HG03097 (cell line): Measurements from ENCODE around the gene PFDN1.
"Not testable (repeated sequence)": the region's sequence is repeated elsewhere in the genome, so short reads cannot be mapped to it uniquely, and the experiment has no call there.

Experiments
- ATAC-seq: cut with Tn5 transposase; IDR thresholded peaks from one replicate; pipeline ENCODE4 v1.9.1; 2021; ENCODE audit not compliant: unreplicated experiment, low FRiP score

PFDN1 gene, protein sequence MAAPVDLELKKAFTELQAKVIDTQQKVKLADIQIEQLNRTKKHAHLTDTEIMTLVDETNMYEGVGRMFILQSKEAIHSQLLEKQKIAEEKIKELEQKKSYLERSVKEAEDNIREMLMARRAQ

DNA sequence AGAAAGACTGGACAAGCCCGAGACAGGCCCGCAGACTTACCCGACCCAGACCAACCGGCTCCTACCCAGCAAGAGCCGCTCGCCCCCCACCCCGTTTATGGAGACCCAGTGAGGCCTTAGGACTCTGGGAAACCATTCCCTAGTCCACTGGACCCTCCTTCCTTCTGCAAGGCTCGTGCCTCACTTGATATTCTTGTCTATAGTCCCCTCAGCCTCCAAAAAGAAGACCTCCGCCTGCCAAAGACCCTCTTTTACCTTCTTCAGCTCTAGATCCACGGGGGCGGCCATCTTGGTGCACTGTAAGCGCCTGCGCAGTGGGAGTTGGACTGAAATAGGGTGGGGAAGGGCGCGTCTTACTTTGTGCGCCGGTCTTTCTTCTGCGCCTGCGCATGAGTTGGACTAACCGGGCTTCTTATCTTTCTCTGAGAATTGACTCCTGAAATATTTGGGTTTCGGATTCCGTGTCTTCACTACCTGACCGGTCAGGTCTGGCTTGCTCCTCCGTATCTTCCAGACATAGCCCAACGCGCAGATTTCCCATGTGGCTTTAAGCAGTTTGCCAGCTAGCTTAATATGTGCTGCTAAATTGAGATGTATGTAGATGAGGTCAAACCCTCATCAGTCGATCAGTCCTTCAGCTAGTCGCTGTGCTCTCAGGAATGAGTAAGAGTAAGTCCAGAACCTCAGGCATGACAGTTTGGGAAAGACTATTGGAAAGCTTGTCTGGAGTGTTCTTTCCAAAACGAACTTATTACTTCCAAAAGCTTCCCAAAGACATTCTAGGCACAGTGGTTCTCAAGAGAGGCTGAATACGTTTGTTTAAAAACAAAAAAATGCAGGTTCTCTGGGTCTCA lies at the start of gene PFDN1:
PFDN1 (minus strand) TSS at position 316 of the 854 bp plus-strand sequence; CDS start at position 288, 28 bp downstream.
- ATAC-seq, result peak; percentile 82

DNA sequence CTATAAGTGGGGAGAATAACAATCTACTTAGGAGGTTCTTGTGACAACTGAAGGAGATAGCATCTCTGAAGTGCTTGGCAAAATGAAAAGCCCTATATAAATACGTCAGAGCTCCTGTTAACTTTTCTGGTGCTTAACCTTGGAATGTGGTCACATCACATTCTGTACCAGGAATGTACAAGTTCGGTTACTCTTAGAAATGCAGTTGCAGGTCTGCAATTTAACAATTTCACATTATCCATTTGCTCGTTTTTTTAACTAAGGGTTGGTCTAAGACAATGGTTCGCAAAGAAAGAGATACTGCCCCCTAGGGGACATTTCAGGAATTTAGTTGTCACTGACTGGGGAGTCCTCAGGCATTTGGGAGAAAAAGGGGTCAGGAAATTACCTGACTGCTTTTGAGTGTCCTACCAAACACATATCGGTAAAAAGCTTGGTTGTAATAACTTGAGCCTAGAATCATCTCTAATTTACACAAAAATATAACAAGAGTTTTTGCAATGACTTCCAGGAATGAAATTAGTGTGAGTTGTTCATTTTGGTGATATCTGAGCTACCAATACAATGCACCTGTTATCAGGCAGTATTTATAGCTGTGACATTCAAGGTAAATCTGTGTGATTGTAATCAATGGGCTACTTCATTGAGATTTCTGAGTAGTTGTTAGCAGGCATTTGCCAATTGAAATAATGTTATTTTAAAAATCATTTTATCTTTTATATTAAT lies 48.9 kb upstream of the PFDN1 start:
- ATAC-seq, result no peak

DNA sequence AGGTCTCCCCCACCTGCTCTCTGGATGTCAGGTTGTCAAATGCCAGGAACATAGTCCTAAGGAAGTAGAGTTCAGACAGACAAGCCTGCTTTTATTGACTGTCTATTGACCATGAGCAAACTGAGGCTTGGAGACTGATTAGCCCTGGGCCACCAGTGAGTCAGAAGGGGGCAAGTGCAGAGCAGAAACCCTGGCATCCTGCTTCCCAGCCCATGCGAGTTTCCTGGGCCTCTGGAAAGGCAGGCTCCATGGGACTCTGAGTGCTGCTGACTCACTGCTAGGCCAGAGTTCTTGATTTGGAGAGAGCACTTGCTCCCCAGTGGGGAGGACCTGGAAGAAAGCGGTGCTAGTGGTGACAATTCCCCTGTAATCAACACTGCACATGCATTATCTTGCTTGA lies 46.3 kb upstream of the PFDN1 start:
- ATAC-seq, result no peak

DNA sequence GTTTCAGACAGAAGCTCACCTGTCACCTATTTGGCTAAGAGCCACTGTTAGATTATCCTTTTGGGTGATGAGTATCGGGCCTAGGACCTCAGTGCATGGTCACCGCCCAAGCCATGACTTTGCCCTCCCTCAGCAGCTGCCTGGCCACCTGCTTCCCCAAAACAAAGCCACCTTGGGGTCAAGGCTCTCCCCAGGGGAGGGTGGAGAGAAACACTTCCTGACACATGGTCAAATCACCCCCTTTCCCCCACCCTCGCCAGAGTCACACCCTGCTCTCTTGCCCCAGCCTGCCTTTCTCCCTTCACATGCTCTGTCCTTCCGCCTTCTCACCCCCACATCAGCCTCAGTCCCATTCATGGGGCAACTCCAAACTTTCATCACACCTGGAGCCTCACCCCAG lies 45.2 kb upstream of the PFDN1 start:
- no peak for ATAC-seq

DNA sequence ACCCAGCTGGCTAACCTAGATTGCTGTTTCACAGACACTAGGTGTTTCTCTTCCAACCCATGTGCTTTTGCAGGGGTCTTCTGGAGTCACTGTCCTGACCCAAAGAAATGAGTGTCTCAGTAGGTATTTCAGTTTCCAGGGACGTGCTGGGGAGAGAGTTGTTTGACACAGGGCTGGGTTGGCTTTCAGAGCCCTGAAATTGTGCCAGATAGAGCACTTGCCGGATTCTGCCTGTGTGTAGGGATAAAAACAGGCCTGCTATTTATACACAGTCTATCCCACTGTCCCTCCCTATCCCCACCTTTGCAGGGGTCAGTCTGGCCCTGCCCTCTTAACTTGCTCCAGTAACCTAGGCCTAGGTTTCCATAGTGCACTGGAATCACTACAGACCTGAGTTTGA lies 44.5 kb upstream of the PFDN1 start:
- no peak for ATAC-seq

DNA sequence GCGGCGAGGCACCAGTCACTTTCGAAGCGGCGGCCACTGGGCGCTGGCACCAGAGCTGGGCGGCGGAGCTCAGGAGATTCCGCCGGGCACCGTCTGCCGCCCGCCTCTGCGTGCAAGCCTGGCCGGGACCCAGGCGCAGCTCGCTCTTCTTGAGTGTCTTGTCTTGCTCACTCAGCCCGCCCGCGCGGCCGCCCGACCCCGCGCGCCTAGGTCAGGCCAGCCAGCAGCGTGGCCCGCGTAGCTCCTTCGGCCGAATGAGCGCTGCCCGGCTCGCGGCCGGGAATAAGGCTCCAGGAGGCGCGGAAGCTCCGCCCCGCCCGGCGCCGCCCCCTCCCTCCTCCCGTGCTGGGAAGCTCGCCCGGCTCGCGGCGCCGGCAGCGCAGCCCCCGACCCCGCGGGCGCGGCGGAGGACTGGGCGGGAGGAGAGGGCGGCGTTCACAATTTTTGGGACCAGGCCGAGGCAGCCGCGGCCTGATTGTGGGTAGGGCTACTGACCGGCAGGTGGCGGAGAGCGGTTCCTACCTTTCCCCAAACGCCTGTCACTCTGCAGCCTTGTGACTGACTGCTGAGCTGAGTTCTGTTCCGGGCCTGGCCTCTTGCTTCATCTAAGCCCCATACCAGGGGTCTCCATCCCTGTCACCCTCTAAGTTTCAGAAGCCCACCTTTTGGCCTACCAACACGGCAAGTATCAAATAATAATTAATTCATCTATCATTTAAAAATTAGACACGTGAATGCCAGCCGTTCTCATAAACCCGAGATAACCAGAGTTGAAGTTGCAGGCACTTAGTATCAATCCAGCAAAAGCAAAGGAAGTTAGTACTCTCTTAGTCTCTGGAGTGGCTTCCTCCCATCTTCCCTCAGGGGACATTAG lies 43.7 kb upstream of the PFDN1 start, which contains the start of gene HBEGF:
HBEGF (minus strand) TSS at position 256 of the 874 bp plus-strand sequence. CDS start 275 bp downstream, outside the sequence.
- ATAC-seq, result peak; percentile 44

DNA sequence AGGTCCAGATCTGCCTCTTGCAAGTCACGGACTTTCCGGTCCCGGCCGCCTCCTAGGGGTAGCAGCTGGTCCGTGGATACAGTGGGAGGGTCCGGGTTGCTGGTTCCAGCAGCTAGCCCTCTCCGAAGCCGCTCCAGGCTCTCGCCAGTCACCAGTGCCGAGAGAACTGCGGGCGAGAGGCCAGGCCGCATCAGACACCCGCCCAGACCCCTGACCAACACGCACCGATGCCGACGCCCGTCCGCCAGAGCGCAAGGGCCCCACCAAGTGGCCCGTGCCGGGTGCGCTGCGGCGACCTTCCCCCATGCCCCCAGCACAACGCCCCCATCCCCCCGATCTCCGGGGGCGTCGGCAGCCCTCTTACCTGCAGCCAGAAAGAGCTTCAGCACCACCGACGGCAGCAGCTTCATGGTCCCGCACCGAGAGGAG lies 43.0 kb upstream of the PFDN1 start:
- peak; percentile 28 for ATAC-seq

DNA sequence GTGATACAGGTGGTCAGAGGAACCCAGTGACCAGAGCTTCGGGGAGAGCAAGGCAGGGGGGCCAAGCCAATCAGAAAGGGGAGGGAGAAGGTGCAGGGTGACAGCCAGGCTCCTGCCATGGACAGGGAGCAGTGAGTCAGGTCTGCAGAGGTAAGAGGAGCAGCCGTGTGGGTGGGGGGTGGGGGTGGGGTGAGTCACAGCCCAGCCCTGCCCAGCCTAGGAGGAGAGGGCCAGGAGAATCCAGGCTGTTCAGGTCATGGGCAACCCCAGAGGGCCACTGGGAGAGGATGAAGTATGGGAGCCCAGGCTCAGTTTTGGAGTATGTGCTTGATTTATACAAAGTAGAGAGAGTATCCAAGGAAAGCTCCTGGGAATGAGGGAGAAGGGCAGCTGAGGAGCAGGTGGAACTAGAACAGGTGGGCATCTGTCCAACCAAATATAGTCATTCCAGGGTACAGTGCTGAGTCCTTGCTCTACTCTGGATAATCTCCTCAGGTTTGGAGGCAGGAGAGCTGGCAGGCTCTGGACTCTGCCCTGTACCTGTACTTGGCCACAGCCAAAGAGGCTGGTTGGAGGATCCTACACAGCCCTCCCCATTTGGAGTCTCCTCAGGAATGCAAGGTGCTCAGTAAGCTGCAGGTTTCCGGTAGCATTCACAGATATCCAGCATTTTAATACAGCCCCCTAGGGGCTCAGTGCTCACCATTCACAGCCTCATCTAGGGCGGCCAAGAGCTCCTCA lies 42.0 kb upstream of the PFDN1 start:
- ATAC-seq, result no peak

DNA sequence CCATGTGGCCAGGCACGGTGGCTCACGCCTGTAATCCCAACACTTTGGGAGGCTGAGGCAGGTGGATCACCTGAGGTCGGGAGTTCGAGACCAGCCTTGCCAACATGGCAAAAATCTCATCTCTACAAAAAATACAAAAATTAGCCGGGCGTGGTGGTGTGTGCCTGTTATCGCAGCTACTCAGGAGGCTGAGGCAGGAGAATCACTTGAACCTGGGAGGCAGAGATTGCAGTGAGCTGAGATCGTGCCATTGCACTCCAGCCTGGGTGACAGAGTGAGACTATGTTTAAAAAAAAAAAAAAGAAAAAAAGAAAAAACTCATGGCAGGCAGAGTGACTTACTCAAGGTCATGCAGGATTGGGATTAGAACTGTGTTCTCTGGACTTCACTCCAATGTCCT lies 40.9 kb upstream of the PFDN1 start:
- ATAC-seq, result not testable (repeated sequence)

DNA sequence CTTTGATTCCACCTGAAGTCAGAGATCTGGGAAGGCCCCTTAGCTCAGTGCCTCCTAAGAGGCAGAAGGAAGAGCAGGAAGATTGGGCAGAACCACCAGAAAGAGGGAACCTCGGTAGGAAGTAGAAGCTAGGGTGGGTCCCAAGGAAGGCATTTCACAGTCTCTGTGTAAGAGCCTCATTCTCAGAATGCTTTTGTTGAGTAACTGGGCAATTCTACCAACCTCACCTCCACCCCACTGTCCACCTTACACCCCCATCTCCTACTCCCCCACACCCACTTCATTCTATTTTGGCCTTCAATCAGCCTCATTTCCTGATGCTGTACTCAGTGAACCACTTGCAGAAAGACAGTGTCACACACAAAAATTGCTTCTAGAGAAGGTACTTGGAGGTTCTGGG lies 40.0 kb upstream of the PFDN1 start:
- no peak for ATAC-seq

DNA sequence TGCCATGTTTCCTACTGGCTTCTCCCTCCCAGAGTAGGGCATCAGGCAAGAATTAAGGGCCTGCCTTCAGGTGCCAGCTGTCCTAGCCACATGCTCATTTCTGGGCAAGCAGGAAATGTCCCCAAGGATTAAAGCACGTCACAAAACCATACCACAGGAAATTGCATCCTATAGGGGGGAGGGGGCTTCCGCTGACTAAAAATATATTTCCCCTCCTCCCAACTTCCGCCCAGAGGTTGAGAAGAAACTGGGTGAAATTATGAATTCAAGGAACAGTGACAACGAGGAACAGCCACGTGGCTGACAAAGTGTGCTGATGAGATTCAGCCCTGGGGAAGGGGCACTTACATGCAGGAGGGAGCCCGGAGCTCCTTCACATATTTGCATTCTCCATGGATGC lies 39.4 kb upstream of the PFDN1 start:
- ATAC-seq, result no peak

DNA sequence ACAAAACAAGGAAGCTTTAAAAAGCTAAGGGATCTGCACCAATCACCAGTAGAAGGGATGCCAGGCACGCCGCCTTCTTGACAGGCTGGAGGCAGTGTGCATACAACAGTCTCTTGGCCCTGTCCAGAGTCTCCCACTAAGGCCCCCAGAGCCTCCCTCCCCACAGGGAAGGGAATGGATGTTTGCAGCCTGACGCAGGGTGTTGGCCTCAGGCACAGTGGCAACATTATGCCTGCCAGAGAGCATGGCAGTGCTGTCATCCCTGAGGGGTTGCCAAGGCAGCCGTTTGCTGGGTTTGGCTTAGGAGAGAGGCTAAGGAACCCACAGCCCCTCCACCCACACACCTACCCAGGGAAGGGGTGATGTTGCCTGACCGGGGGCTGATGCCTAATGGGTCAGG lies 38.7 kb upstream of the PFDN1 start:
- ATAC-seq, result no peak

DNA sequence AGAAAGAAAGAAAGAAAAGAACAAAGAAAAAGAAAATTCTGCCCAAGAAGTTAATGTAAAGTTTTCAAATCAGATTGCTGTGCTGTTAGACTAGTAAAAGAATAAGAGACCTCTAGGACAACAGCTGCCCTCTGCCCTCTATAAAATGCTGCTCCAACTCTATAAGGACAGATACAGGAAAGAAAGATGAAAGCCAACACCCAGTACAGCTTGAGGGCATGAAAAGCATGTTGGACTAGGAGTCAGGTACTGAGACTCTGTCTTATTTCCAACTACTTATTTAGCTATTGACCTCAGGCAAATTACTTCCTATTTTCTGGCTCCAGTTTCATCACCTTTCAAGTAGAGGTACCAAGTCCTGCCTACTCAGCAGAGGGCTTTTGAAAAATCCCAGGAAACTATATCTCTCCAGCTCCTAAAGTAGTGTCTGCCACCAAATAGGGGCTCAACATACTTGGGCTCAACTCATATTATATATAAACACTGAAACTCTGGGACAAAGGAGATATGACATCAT lies 37.8 kb upstream of the PFDN1 start:
- ATAC-seq, result no peak

DNA sequence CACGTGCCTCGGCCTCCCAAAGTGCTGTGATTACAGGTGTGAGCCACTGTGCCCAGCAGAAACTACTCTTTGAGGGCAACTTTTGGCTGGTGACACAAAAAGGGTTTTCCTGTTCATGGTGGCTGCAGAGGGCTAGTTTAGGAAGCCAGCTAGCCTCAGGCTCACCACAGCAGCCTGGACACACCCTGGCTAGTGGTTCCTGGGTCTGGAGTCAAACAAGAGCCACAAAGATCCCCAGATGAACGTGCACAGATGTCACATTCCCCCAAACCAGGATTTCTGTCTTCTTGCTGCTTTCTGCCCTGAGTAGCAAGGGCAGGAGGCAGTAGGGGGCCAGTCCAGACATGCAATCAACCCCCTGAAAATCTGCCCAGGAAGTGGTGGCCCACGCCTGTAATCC lies 36.7 kb upstream of the PFDN1 start:
- no peak for ATAC-seq

DNA sequence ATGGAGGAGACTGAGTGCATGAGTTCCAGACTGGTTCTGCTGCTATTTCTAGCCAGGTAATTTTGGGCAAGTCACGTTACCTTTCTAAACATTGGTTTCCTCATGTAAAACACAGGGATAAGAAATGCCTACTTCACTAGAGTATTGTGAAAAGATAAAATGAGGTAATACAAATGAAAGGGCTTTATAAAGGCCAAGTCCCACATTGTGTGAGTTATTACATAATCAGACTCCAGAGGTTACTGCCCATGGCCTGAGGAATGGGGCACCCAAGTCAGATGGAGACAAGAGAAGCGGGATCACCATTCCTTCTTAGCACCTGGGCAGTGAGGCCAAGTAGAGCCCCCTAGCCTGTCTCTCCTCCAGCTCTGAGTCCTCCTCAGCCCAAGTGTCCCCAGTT lies 36.0 kb upstream of the PFDN1 start:
- no peak for ATAC-seq

DNA sequence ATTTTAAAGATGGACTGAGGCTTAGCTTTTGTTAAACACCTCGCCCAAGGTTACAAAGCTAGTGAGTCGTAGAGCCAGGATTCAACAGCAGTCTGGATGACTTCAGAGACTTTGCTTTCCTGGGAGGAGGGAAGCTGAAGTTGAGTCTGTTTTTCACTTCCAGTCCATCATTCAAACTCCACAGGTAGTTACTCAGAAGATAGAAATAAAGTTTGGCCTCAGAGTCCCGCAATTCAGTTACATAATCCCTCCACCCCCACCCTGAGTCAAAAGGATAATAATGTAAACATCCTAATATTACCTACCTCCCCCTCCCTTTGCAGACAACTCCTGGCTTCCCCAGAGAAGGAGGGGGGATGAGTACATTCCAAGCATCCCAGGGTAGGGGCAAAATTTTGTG lies 35.4 kb upstream of the PFDN1 start:
- no peak for ATAC-seq

DNA sequence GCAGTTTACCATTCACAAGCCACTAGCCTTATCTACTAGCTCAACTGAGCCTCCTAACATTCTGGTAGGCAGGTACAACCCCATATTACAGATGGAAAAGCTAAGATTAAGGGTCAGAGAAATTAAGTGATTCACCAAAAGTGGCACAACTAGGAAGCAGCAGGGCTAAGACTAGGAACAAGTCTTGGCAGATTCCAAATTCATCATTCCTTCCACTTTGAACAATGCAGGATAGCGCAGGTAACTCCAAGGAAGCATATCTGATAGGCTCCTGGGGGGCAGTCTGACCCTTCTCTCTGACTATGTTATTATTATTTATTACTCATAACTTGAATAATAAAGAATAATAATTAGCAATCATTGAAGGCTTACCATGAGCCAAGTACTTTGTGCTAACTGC lies 35.0 kb upstream of the PFDN1 start:
- no peak for ATAC-seq

DNA sequence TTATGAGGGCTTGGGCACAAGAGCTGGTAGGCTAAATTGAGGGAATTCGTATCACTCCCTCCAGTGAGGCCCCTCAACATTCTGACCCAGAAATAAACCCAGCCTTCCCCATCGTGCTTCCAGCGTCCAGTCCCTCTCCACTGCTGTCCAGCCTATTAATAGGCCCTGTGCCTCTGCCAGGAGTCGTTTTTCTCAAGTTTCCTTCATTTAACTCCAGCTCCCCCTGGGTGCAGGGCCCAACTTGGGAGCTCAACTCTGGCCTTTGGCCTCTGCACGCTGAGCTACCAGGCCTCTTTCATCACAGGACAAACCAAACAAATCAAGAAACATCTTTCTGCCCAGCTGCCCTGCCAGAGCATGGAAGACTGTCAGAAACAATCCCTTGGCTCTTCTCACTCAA lies 33.5 kb upstream of the PFDN1 start:
- no peak for ATAC-seq

DNA sequence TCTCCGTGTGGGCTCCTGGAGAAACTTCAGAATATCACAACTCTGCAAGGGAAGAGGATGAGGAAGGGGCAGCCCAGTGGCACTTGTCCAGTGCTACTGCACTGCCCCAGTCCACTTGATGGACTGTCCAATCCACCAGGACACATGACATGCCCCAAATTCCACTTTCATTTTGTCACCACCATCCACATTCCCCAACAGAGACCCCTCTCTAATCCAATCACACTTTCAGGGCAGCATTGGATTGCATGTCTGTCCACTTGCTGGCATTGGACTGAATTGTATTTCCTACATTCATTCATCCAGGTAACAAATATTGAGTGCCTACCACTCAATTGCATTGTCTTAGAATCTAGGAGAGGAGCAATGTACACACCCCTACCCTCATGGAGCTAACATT lies 28.7 kb upstream of the PFDN1 start:
- no peak for ATAC-seq
